Endothelial cell of umbilical vein (primary cell): Measurements from ENCODE around the gene DGKH. TPM values are rescaled to one million over a fixed set of nuclear protein-coding genes. Genes with fewer than 3 reads are reported as not detected.
A peak's percentile ranks its signal among the peaks of the same experiment; 100 is the strongest.

ENCODE experiments used
- BruUV-seq: library from RNA; stranded (reverse); fragments of 400-500 nt; replicated peaks from 2 replicates; lab custom pipeline; 2021; lab: Mats Ljungman, UMichigan
- CTCF ChIA-PET: fragments of 300-600, 350-600 bp; sonication (Branson Sonifier 250); formaldehyde crosslinking; loops from one replicate; lab custom pipeline; 2021; ENCODE audit warnings: antibody characterized with exemption, inconsistent platforms; lab: Charles Lee
- POLR2A ChIA-PET: fragments of 300-600, 350-600 bp; sonication (Branson Sonifier 250); formaldehyde crosslinking; loops from one replicate; lab custom pipeline; 2021; ENCODE audit warnings: antibody characterized with exemption, inconsistent platforms; lab: Charles Lee
- DNase-seq: peaks from one replicate; pipeline ENCODE4 v3.0.0-alpha.2; 2011; ENCODE audit warnings: low read depth, low spot score
- FAIRE-seq: peaks from 2 replicates; lab custom pipeline; 2011; peaks lifted over from hg19 to GRCh38; lab: Jason Lieb, UNC
- H2AFZ ChIP-seq: 2 replicates; pipeline ENCODE4 v1.6.0; 2012; ENCODE audit warnings: low read depth, low read length, control low read depth, inconsistent platforms
- H3K27ac ChIP-seq: 2 replicates; pipeline ENCODE4 v1.5.1; 2011; ENCODE audit warnings: low read depth, mild to moderate bottlenecking, control low read depth, low read length, moderate library complexity; ENCODE audit not compliant: insufficient read depth
- H3K27me3 ChIP-seq, 2 experiments: 2 replicates each; pipeline versions ENCODE4 v1.6.0 to v1.6.1; 2011; ENCODE audit warnings: low read length in 2 of 2, mixed read lengths in 1 of 2; ENCODE audit not compliant: control insufficient read depth in 2 of 2, insufficient read depth in 2 of 2
- H3K36me3 ChIP-seq, 2 experiments: 2 replicates in 1 of 2; 3 replicates in 1 of 2; pipeline ENCODE4 v1.5.1; 2011; ENCODE audit warnings: low read length in 2 of 2, mild to moderate bottlenecking in 1 of 2, moderate library complexity in 1 of 2; ENCODE audit not compliant: control insufficient read depth in 2 of 2, insufficient read depth in 2 of 2; ENCODE audit errors: extremely low read depth in 1 of 2
- H3K4me1 ChIP-seq: 3 replicates; pipeline ENCODE4 v1.5.1; 2011; ENCODE audit warnings: mild to moderate bottlenecking, low read length; ENCODE audit not compliant: control insufficient read depth, insufficient read depth; ENCODE audit errors: extremely low read depth
- H3K4me2 ChIP-seq: 2 replicates; pipeline ENCODE4 v1.6.1; 2011; ENCODE audit warnings: low read length, control low read depth, mixed read lengths; ENCODE audit not compliant: insufficient read depth
- H3K4me3 ChIP-seq, 3 experiments: fragments of 200-600 bp in 1 of 3; sonication (generic), shearing (Covaris generic) in 1 of 3; replicated peaks in 1 of 3; 2 replicates each; pipeline ENCODE4 v1.5.1; 2011 to 2016; ENCODE audit warnings: control low read depth in 3 of 3, low read length in 3 of 3, mild to moderate bottlenecking in 2 of 3, inconsistent platforms in 1 of 3, low read depth in 1 of 3, moderate library complexity in 1 of 3; ENCODE audit not compliant: insufficient read depth in 1 of 3
- H3K79me2 ChIP-seq: 2 replicates; pipeline ENCODE4 v1.6.0; 2012; ENCODE audit warnings: low read length, inconsistent platforms; ENCODE audit not compliant: control insufficient read depth, insufficient read depth
- H3K9ac ChIP-seq: replicated peaks from 2 replicates; pipeline ENCODE3; 2011; ENCODE audit warnings: low read length, control low read depth; ENCODE audit not compliant: insufficient read depth; ENCODE audit errors: extremely low read depth
- H3K9me1 ChIP-seq: replicated peaks from 3 replicates; pipeline ENCODE4 v1.6.0; 2011; ENCODE audit warnings: mild to moderate bottlenecking, low read length; ENCODE audit not compliant: control insufficient read depth, insufficient read depth; ENCODE audit errors: extremely low read depth
- H3K9me3 ChIP-seq: replicated peaks from 2 replicates; pipeline ENCODE4 v1.5.1; 2012; ENCODE audit warnings: low read length, inconsistent platforms; ENCODE audit not compliant: control insufficient read depth, insufficient read depth
- H4K20me1 ChIP-seq: replicated peaks from 2 replicates; pipeline ENCODE3; 2011; ENCODE audit warnings: mild to moderate bottlenecking, low read length; ENCODE audit not compliant: control insufficient read depth, insufficient read depth; ENCODE audit errors: extremely low read depth
- CTCF ChIP-seq, 2 donors: IDR thresholded peaks; 1 replicate in 1 of 2; 2 replicates in 1 of 2; pipeline ENCODE4 v1.5.1; 2011; ENCODE audit warnings: low read length in 2 of 2, mild to moderate bottlenecking in 2 of 2, moderate library complexity in 2 of 2, control low read depth in 1 of 2, inconsistent platforms in 1 of 2, low read depth in 1 of 2; ENCODE audit not compliant: insufficient read depth in 1 of 2; ENCODE audit errors: extremely low read depth in 1 of 2
- EZH2 ChIP-seq: IDR thresholded peaks from 2 replicates; pipeline ENCODE4 v1.6.1; 2012; ENCODE audit warnings: borderline replicate concordance, low read depth, mild to moderate bottlenecking, moderate library complexity, low read length, inconsistent platforms; ENCODE audit not compliant: severe bottlenecking
- FOS ChIP-seq: IDR thresholded peaks from 2 replicates; pipeline ENCODE4 v1.6.1; 2011; ENCODE audit warnings: mild to moderate bottlenecking, low read length, moderate library complexity, borderline replicate concordance; ENCODE audit not compliant: insufficient read depth
- GATA2 ChIP-seq: IDR thresholded peaks from 2 replicates; pipeline ENCODE4 v1.7.0; 2011; ENCODE audit warnings: low read depth, mild to moderate bottlenecking, moderate library complexity, mixed read lengths, low read length; ENCODE audit not compliant: insufficient read length, insufficient read depth
- JUN ChIP-seq: IDR thresholded peaks from 2 replicates; pipeline ENCODE4 v1.6.1; 2011; ENCODE audit warnings: borderline replicate concordance, low read depth; ENCODE audit not compliant: insufficient read length, insufficient read depth
- MYC ChIP-seq: IDR thresholded peaks from one replicate; pipeline ENCODE4 v1.6.1; 2011; ENCODE audit warnings: mild to moderate bottlenecking, low read depth, low read length
- POLR2A ChIP-seq: IDR thresholded peaks from 2 replicates; pipeline ENCODE4 v1.6.1; 2012; ENCODE audit warnings: low read depth, mild to moderate bottlenecking, control low read depth, low read length
- POLR2AphosphoS5 ChIP-seq: IDR thresholded peaks from 2 replicates; pipeline ENCODE4 v1.6.1; 2012; ENCODE audit warnings: low read depth, mild to moderate bottlenecking, control low read depth, low read length, moderate library complexity; ENCODE audit not compliant: insufficient read depth
- dilution Hi-C: fragments of 300-500 bp; cut with MboI; formaldehyde crosslinking; loops from one replicate; pipeline ENCODE4 v1.15.0; 2019; ENCODE audit warnings: low sequenced_read_pairs; ENCODE audit not compliant: extremely low pct_ligation_motif_present
- intact Hi-C: fragments of 100-400 bp; cut with micrococcal nuclease; formaldehyde crosslinking; loops from one replicate; pipeline ENCODE4 v1.10.0; 2022
- polyA plus RNA-seq, 4 experiments: library from polyadenylated mRNA; depleted of rRNA in 3 of 4; stranded (reverse) in 3 of 4; unstranded in 1 of 4; fragments of >200 nt; gene quantifications; 2 replicates each; pipeline versions ENCODE4 v1.2.1 to v1.2.3, GENCODE V29; 2011 to 2012; ENCODE audit warnings: missing spikeins in 1 of 4
- total RNA-seq: library from RNA; stranded (reverse); gene quantifications from 2 replicates; pipeline ENCODE4 v1.2.3, GENCODE V29; 2021
- TF ChIP-seq, protein P1 (sequence below): IDR thresholded peaks from 2 replicates; pipeline ENCODE4 v1.6.1; 2011; ENCODE audit not compliant: insufficient read depth, insufficient read length

DGKH gene
- total and polyA plus RNA-seq, 2 donors (not counting 3 experiments of a cell fraction or from before 2014, with no cell fraction given) = 4.1 to 30.1 TPM

- CTCF ChIA-PET = no interaction called here
- intact Hi-C loops = no loop called here
- TF ChIP-seq GATA2 = no peak
- no peak for TF ChIP-seq CTCF (IDR thresholded peaks at IDR 0.05; ENCODE audit: extremely low read depth in 1 of 2, insufficient read depth in 1 of 2, low read depth in 1 of 2, low read length in 2 of 2)
- TF ChIP-seq POLR2A = no peak
- TF ChIP-seq MYC = no peak
- no peak for TF ChIP-seq EZH2
- TF ChIP-seq, protein P1, sequence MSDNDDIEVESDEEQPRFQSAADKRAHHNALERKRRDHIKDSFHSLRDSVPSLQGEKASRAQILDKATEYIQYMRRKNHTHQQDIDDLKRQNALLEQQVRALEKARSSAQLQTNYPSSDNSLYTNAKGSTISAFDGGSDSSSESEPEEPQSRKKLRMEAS = no peak
- no peak for TF ChIP-seq FOS
- TF ChIP-seq POLR2AphosphoS5 = no peak
- TF ChIP-seq JUN = no peak
- BruUV-seq = no TSS peak
- FAIRE-seq = no peak
- Histone ChIP-seq H4K20me1 (no peaks in the 10 kb centered on the region), H3K4me1 (peaks cover 6% of the 10 kb centered on the region), H3K36me3 (peaks cover 0 to 3% of the 10 kb centered on the region in 2 experiments), H3K4me2 (no peak overlapping the region), H3K27me3 (no peaks in the 10 kb centered on the region), H2AFZ (no peak overlapping the region), H3K9me1 (no peaks in the 10 kb centered on the region), H3K9me3 (no peaks in the 10 kb centered on the region), H3K4me3 (no peak overlapping the region), H3K79me2 (peaks cover 38% of the 10 kb centered on the region), H3K9ac (no peak overlapping the region), H3K27ac (no peak overlapping the region)
- dilution Hi-C loops = no loop called here
- POLR2A ChIA-PET = no interaction called here
- DNase-seq = peak; percentile 31
Observed at GRCh38 chr13:42283574-42283973, 235.1 kb downstream of the DGKH start.
